HG03442 (cell line): ENCODE results near the gene KIAA1217.

ENCODE experiments used
- ATAC-seq: cut with Tn5 transposase; IDR thresholded peaks from one replicate; pipeline ENCODE4 v1.9.1; 2021; ENCODE audit warnings: mild to moderate bottlenecking, moderate library complexity; ENCODE audit not compliant: unreplicated experiment

Gene KIAA1217

GRCh38 chr10:24485304-24485703, 276.4 kb downstream of the KIAA1217 start:
- ATAC-seq: no peak

- no peak for ATAC-seq
Observed at GRCh38 chr10:24488631-24489030, 279.7 kb downstream of the KIAA1217 start.

- no peak for ATAC-seq
Observed at GRCh38 chr10:24493165-24493564, 284.2 kb downstream of the KIAA1217 start.

GRCh38 chr10:24494236-24494635, 285.3 kb downstream of the KIAA1217 start:
- ATAC-seq: no peak

- ATAC-seq: no peak
Observed at GRCh38 chr10:24494777-24495176, 285.8 kb downstream of the KIAA1217 start.

- ATAC-seq: no peak
Observed at GRCh38 chr10:24495666-24496460, 286.9 kb downstream of the KIAA1217 start.

- ATAC-seq: no peak
Observed at GRCh38 chr10:24496906-24497305, 288.0 kb downstream of the KIAA1217 start.

GRCh38 chr10:24501056-24501711, 292.2 kb downstream of the KIAA1217 start:
- ATAC-seq: no peak

GRCh38 chr10:24502006-24502405, 293.1 kb downstream of the KIAA1217 start:
- ATAC-seq: no peak

- ATAC-seq: no peak
Observed at GRCh38 chr10:24502801-24503460, 294.0 kb downstream of the KIAA1217 start.

- ATAC-seq: no peak
Observed at GRCh38 chr10:24503461-24504320, 294.8 kb downstream of the KIAA1217 start.

GRCh38 chr10:24505759-24506158, 296.8 kb downstream of the KIAA1217 start:
- ATAC-seq: no peak

- ATAC-seq: no peak
Observed at GRCh38 chr10:24513155-24513554, 304.2 kb downstream of the KIAA1217 start.

GRCh38 chr10:24515481-24515880, 306.5 kb downstream of the KIAA1217 start:
- no peak for ATAC-seq

- no peak for ATAC-seq
Observed at GRCh38 chr10:24518411-24518810, 309.5 kb downstream of the KIAA1217 start.

GRCh38 chr10:24518981-24519597, 310.2 kb downstream of the KIAA1217 start:
- peak; percentile 33 for ATAC-seq

GRCh38 chr10:24519950-24520349, 311.0 kb downstream of the KIAA1217 start:
- ATAC-seq: no peak

GRCh38 chr10:24524314-24524713, 315.4 kb downstream of the KIAA1217 start:
- no peak for ATAC-seq

- ATAC-seq: no peak
Observed at GRCh38 chr10:24526085-24526649, 317.2 kb downstream of the KIAA1217 start.

- ATAC-seq: no peak
Observed at GRCh38 chr10:24528946-24529345, 320.0 kb downstream of the KIAA1217 start.
